HAP-1 (cell line): ENCODE measurements around the gene JAKMIP3.

ENCODE experiments used
- DNase-seq, 2 experiments: peaks; one replicate each; pipeline ENCODE4 v3.0.0-alpha.2; 2016 to 2020; ENCODE audit warnings: low spot score in 2 of 2
- H3K27me3 ChIP-seq: fragments of 250-450 bp; sonication (Bioruptor Pico); 2 replicates; pipeline ENCODE4 v1.5.1; 2020; ENCODE audit warnings: low read depth, mild to moderate bottlenecking, moderate library complexity
- H3K36me3 ChIP-seq: fragments of 250-450 bp; sonication (Bioruptor Pico); replicated peaks from 2 replicates; pipeline ENCODE4 v1.5.1; 2020; ENCODE audit warnings: mild to moderate bottlenecking
- H3K4me1 ChIP-seq: fragments of 250-450 bp; sonication (Bioruptor Pico); 2 replicates; pipeline ENCODE4 v1.5.1; 2020; ENCODE audit warnings: mild to moderate bottlenecking
- H3K4me3 ChIP-seq: fragments of 250-450 bp; sonication (Bioruptor Pico); 2 replicates; pipeline ENCODE4 v1.5.1; 2020; ENCODE audit warnings: mild to moderate bottlenecking, moderate library complexity
- H3K9me3 ChIP-seq: fragments of 250-450 bp; sonication (Bioruptor Pico); 2 replicates; pipeline ENCODE4 v1.5.1; 2020; ENCODE audit warnings: mild to moderate bottlenecking, moderate library complexity
- in situ Hi-C: fragments of 300-500 bp; cut with MboI; formaldehyde crosslinking; loops from 3 replicates; pipeline ENCODE4 v1.14.3; 2020; ENCODE audit warnings: low sequenced_read_pairs, inconsistent platforms, mixed read lengths

Gene JAKMIP3

GRCh38 chr10:132064082-132064755 lies 1.5 kb upstream of the JAKMIP3 start:
- in situ Hi-C loops, result no loop called here
- DNase-seq, result no peak
- Histone ChIP-seq H3K4me1 (peaks cover 10% of the 10 kb centered on the region), H3K27me3 (no peaks in the 10 kb centered on the region), H3K4me3 (no peak overlapping the region), H3K36me3 (no peaks in the 10 kb centered on the region), H3K9me3 (no peaks in the 10 kb centered on the region)

- Histone ChIP-seq H3K36me3 (no peaks in the 10 kb centered on the region), H3K4me1 (peaks cover 10% of the 10 kb centered on the region), H3K27me3 (no peaks in the 10 kb centered on the region), H3K4me3 (peak overlapping the region; percentile 31), H3K9me3 (no peaks in the 10 kb centered on the region)
- in situ Hi-C loops, result no loop called here
- no peak for DNase-seq
Measured at GRCh38 chr10:132064771-132065437, 842 bp upstream of the JAKMIP3 start.

GRCh38 chr10:132066186-132066585 lies 440 bp downstream of the JAKMIP3 start:
- in situ Hi-C loops, result no loop called here
- no peaks in the 10 kb centered on the region; the same call in 1 of the 2 replicates for H3K27me3 ChIP-seq
- no peaks in the 10 kb centered on the region for H3K9me3 ChIP-seq
- H3K4me3 ChIP-seq, result peak overlapping the region; percentile 31
- DNase-seq, result no peak
- H3K36me3 ChIP-seq, result no peaks in the 10 kb centered on the region
- H3K4me1 ChIP-seq, result peaks cover 10% of the 10 kb centered on the region

GRCh38 chr10:132066812-132067211 lies 1.1 kb downstream of the JAKMIP3 start:
- Histone ChIP-seq H3K9me3 (no peaks in the 10 kb centered on the region), H3K4me3 (peak overlapping the region; percentile 31), H3K36me3 (no peaks in the 10 kb centered on the region), H3K4me1 (peaks cover 10% of the 10 kb centered on the region), H3K27me3 (no peaks in the 10 kb centered on the region; the same call in 1 of the 2 replicates)
- DNase-seq, result no peak
- in situ Hi-C loops, result no loop called here

- DNase-seq, result no peak
- in situ Hi-C loops, result no loop called here
- no peak overlapping the region for H3K4me3 ChIP-seq
Measured at GRCh38 chr10:132068431-132069121, 2.8 kb downstream of the JAKMIP3 start.

GRCh38 chr10:132069122-132069848 lies 3.5 kb downstream of the JAKMIP3 start:
- in situ Hi-C loops, result no loop called here
- no peak overlapping the region for H3K4me3 ChIP-seq

More at GRCh38 chr10:132068431-132069121, 2.8 kb downstream of the JAKMIP3 start:
- Histone ChIP-seq H3K9me3 (0 out of 2 replicates have a peak, but pooled peaks cover 2% of the 10 kb centered on the region), H3K36me3 (no peaks in the 10 kb centered on the region), H3K27me3 (no peaks in the 10 kb centered on the region; the same call in 1 of the 2 replicates), H3K4me1 (peaks cover 10% of the 10 kb centered on the region)

GRCh38 chr10:132069849-132070182 lies 4.1 kb downstream of the JAKMIP3 start:
- Histone ChIP-seq H3K4me1 (peaks cover 10% of the 10 kb centered on the region), H3K9me3 (0 out of 2 replicates have a peak, but pooled peaks cover 4% of the 10 kb centered on the region), H3K27me3 (no peaks in the 10 kb centered on the region; the same call in 1 of the 2 replicates), H3K4me3 (no peak overlapping the region), H3K36me3 (no peaks in the 10 kb centered on the region)
- in situ Hi-C loops, result no loop called here
- DNase-seq, result no peak

More at GRCh38 chr10:132069122-132069848, 3.5 kb downstream of the JAKMIP3 start:
- Histone ChIP-seq H3K27me3 (no peaks in the 10 kb centered on the region; the same call in 1 of the 2 replicates), H3K9me3 (0 out of 2 replicates have a peak, but pooled peaks cover 2% of the 10 kb centered on the region), H3K36me3 (no peaks in the 10 kb centered on the region), H3K4me1 (peaks cover 10% of the 10 kb centered on the region)
- DNase-seq, result no peak

GRCh38 chr10:132070724-132071123 lies 5.0 kb downstream of the JAKMIP3 start:
- H3K9me3 ChIP-seq, result 0 out of 2 replicates have a peak, but pooled peaks cover 6% of the 10 kb centered on the region
- H3K27me3 ChIP-seq, result no peaks in the 10 kb centered on the region; the same call in 1 of the 2 replicates
- H3K4me3 ChIP-seq, result no peak overlapping the region
- H3K36me3 ChIP-seq, result no peaks in the 10 kb centered on the region
- no peak for DNase-seq
- peaks cover 3% of the 10 kb centered on the region; the same call in 1 of the 2 replicates for H3K4me1 ChIP-seq
- in situ Hi-C loops, result no loop called here

- H3K4me1 ChIP-seq, result no peaks in the 10 kb centered on the region
- DNase-seq, result no peak
- no peaks in the 10 kb centered on the region for H3K36me3 ChIP-seq
- in situ Hi-C loops, result no loop called here
- no peak overlapping the region for H3K4me3 ChIP-seq
- 0 out of 2 replicates have a peak, but pooled peaks cover 6% of the 10 kb centered on the region for H3K9me3 ChIP-seq
- H3K27me3 ChIP-seq, result no peaks in the 10 kb centered on the region; the same call in 1 of the 2 replicates
Measured at GRCh38 chr10:132071667-132072066, 5.9 kb downstream of the JAKMIP3 start.

GRCh38 chr10:132075909-132076577 lies 10.3 kb downstream of the JAKMIP3 start:
- no peak for DNase-seq
- in situ Hi-C loops, result no loop called here
- no peaks in the 10 kb centered on the region for H3K4me1 ChIP-seq
- H3K4me3 ChIP-seq, result no peak overlapping the region
- H3K36me3 ChIP-seq, result no peaks in the 10 kb centered on the region
- 0 out of 2 replicates have a peak, but pooled peaks cover 6% of the 10 kb centered on the region for H3K9me3 ChIP-seq
- H3K27me3 ChIP-seq, result no peaks in the 10 kb centered on the region; the same call in 1 of the 2 replicates

GRCh38 chr10:132076578-132077081 lies 10.9 kb downstream of the JAKMIP3 start:
- Histone ChIP-seq H3K27me3 (no peaks in the 10 kb centered on the region), H3K9me3 (0 out of 2 replicates have a peak, but pooled peaks cover 6% of the 10 kb centered on the region), H3K4me1 (no peaks in the 10 kb centered on the region), H3K36me3 (no peaks in the 10 kb centered on the region), H3K4me3 (no peak overlapping the region)
- DNase-seq, result no peak
- in situ Hi-C loops, result no loop called here

- H3K36me3 ChIP-seq, result no peaks in the 10 kb centered on the region
- H3K9me3 ChIP-seq, result 0 out of 2 replicates have a peak, but pooled peaks cover 4% of the 10 kb centered on the region
- H3K4me3 ChIP-seq, result no peak overlapping the region
- DNase-seq, result no peak
- in situ Hi-C loops, result no loop called here
- no peaks in the 10 kb centered on the region for H3K4me1 ChIP-seq
- no peaks in the 10 kb centered on the region for H3K27me3 ChIP-seq
Measured at GRCh38 chr10:132077091-132077490, 11.3 kb downstream of the JAKMIP3 start.
